Fibroblast of villous mesenchyme (primary cell): ENCODE results near the gene ZNF479. TPM values are rescaled to one million over a fixed set of nuclear protein-coding genes. Genes with fewer than 3 reads are reported as not detected.
"Not testable (repeated sequence)": the region's sequence is repeated elsewhere in the genome, so short reads cannot be mapped to it uniquely, and the experiment has no call there.

Experiments used
- DNase-seq: peaks from one replicate; pipeline ENCODE4 v3.0.0-alpha.2; 2010; ENCODE audit warnings: low read depth
- H3K4me3 ChIP-seq: 2 replicates; pipeline ENCODE4 v1.5.1; 2011; ENCODE audit warnings: low read depth, mild to moderate bottlenecking, low read length
- CTCF ChIP-seq: IDR thresholded peaks from 2 replicates; pipeline ENCODE4 v1.5.1; 2012; ENCODE audit warnings: low read depth, mild to moderate bottlenecking, low read length; ENCODE audit not compliant: insufficient read depth
- total RNA-seq: library from RNA; depleted of rRNA; stranded (reverse); fragments of >200 nt; gene quantifications from 2 replicates; pipeline ENCODE4 v1.2.3, GENCODE V29; 2012

ZNF479 gene
- not detected in 2 replicates for total RNA-seq

- DNase-seq, H3K4me3 ChIP-seq: not testable (repeated sequence)
These were observed at the start of gene ZNF479 for GRCh38 chr7:57132336-57132735. Gene ZNF479 (minus strand): TSS chr7:57132436. CDS start chr7:57132324, 112 bp downstream.

GRCh38 chr7:57182031-57182430, 49.8 kb upstream of the ZNF479 start:
- DNase-seq = no peak
- no peak for TF ChIP-seq CTCF
- no peak overlapping the region for H3K4me3 ChIP-seq

- DNase-seq = no peak
- H3K4me3 ChIP-seq = no peak overlapping the region
- TF ChIP-seq CTCF = no peak
These were observed 49.0 kb upstream of the ZNF479 start for GRCh38 chr7:57181281-57181680.

- no peak overlapping the region for H3K4me3 ChIP-seq
- no peak for TF ChIP-seq CTCF
- no peak for DNase-seq
These were observed 47.7 kb upstream of the ZNF479 start for GRCh38 chr7:57179776-57180415.

GRCh38 chr7:57178768-57179139, 46.5 kb upstream of the ZNF479 start:
- H3K4me3 ChIP-seq = no peak overlapping the region
- DNase-seq = no peak
- TF ChIP-seq CTCF = no peak

GRCh38 chr7:57177856-57178767, 45.9 kb upstream of the ZNF479 start:
- TF ChIP-seq CTCF = no peak
- DNase-seq = no peak
- no peak overlapping the region for H3K4me3 ChIP-seq

- TF ChIP-seq CTCF = no peak
- no peak overlapping the region for H3K4me3 ChIP-seq
- DNase-seq = no peak
These were observed 44.8 kb upstream of the ZNF479 start for GRCh38 chr7:57176928-57177635.
